ENCODE results near the gene SCUBE1.

DNA sequence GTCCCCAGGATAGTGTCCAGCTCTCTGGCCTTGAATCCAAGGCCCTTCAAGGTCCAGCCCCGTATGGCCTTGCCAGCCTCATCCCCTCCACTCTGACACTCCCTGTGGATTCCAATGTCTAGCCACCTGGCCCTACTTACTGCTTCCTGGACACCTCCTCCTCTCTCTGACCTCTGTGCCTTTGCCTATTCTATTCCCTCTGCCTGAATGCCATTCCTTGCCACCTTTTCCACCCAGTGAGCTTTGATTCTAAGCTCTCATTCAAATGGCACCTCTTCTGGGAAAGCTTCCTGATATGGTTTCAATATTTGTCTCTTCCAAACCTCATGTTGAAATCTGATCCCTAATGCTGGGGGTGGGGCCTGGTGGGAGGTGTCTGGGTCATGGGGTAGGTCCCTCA, 124.4 kb downstream of the SCUBE1 start:
- TF ChIP-seq, protein P1, sequence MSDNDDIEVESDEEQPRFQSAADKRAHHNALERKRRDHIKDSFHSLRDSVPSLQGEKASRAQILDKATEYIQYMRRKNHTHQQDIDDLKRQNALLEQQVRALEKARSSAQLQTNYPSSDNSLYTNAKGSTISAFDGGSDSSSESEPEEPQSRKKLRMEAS (IDR thresholded peaks at IDR 0.05), result no peak
- TF ChIP-seq FOXM1 (IDR thresholded peaks at IDR 0.05; ENCODE audit: borderline replicate concordance, low read depth), result no peak
- TF ChIP-seq RAD21 (IDR thresholded peaks at IDR 0.05; ENCODE audit: low read depth), result no peak
- no peak for TF ChIP-seq NFIC (IDR thresholded peaks at IDR 0.05)
- no peak for TF ChIP-seq EP300 (IDR thresholded peaks at IDR 0.05; ENCODE audit: borderline replicate concordance)
- TF ChIP-seq, protein P2, sequence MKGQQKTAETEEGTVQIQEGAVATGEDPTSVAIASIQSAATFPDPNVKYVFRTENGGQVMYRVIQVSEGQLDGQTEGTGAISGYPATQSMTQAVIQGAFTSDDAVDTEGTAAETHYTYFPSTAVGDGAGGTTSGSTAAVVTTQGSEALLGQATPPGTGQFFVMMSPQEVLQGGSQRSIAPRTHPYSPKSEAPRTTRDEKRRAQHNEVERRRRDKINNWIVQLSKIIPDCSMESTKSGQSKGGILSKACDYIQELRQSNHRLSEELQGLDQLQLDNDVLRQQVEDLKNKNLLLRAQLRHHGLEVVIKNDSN (IDR thresholded peaks at IDR 0.05), result no peak
- no peak for TF ChIP-seq CREB1 (IDR thresholded peaks at IDR 0.05; ENCODE audit: low read depth)
